GM19438 (cell line): ENCODE results near the gene SAPCD2.

ENCODE experiments used
- ATAC-seq: cut with Tn5 transposase; IDR thresholded peaks from one replicate; pipeline ENCODE4 v1.9.1; 2021; ENCODE audit warnings: low read depth; ENCODE audit not compliant: unreplicated experiment

Gene SAPCD2

GRCh38 chr9:137107982-137108381 lies 37.6 kb upstream of the SAPCD2 start:
- no peak for ATAC-seq

- no peak for ATAC-seq
Measured at GRCh38 chr9:137107312-137107921, 37.1 kb upstream of the SAPCD2 start.

- ATAC-seq, result no peak
Measured at GRCh38 chr9:137106662-137107250, 36.4 kb upstream of the SAPCD2 start.

GRCh38 chr9:137105814-137106661 lies 35.7 kb upstream of the SAPCD2 start:
- ATAC-seq, result no peak

- no peak for ATAC-seq
Measured at GRCh38 chr9:137103206-137103999, 33.0 kb upstream of the SAPCD2 start.

GRCh38 chr9:137099231-137099630 lies 28.9 kb upstream of the SAPCD2 start:
- ATAC-seq, result no peak

GRCh38 chr9:137097761-137098462 lies 27.6 kb upstream of the SAPCD2 start:
- ATAC-seq, result no peak

- no peak for ATAC-seq
Measured at GRCh38 chr9:137096785-137097546, 26.6 kb upstream of the SAPCD2 start.

- peak; percentile 86 for ATAC-seq
Measured at GRCh38 chr9:137095664-137096517, 25.5 kb upstream of the SAPCD2 start.

GRCh38 chr9:137089232-137089947 lies 19.0 kb upstream of the SAPCD2 start:
- ATAC-seq, result no peak

GRCh38 chr9:137088121-137088520 lies 17.8 kb upstream of the SAPCD2 start:
- ATAC-seq, result no peak

GRCh38 chr9:137087409-137087925 lies 17.1 kb upstream of the SAPCD2 start:
- peak; percentile 4 for ATAC-seq

- ATAC-seq, result peak; percentile 82
Measured at GRCh38 chr9:137086531-137087408, 16.4 kb upstream of the SAPCD2 start, which contains the start of gene MAN1B1. MAN1B1 (plus strand) TSS chr9:137086985; CDS start chr9:137087000, 15 bp downstream.

GRCh38 chr9:137085920-137086530 lies 15.7 kb upstream of the SAPCD2 start:
- no peak for ATAC-seq

- ATAC-seq, result no peak
Measured at GRCh38 chr9:137084526-137084925, 14.2 kb upstream of the SAPCD2 start.

- no peak for ATAC-seq
Measured at GRCh38 chr9:137083394-137084004, 13.1 kb upstream of the SAPCD2 start.
